ENCODE data around the gene STAB1.

The STAB1 gene, protein sequence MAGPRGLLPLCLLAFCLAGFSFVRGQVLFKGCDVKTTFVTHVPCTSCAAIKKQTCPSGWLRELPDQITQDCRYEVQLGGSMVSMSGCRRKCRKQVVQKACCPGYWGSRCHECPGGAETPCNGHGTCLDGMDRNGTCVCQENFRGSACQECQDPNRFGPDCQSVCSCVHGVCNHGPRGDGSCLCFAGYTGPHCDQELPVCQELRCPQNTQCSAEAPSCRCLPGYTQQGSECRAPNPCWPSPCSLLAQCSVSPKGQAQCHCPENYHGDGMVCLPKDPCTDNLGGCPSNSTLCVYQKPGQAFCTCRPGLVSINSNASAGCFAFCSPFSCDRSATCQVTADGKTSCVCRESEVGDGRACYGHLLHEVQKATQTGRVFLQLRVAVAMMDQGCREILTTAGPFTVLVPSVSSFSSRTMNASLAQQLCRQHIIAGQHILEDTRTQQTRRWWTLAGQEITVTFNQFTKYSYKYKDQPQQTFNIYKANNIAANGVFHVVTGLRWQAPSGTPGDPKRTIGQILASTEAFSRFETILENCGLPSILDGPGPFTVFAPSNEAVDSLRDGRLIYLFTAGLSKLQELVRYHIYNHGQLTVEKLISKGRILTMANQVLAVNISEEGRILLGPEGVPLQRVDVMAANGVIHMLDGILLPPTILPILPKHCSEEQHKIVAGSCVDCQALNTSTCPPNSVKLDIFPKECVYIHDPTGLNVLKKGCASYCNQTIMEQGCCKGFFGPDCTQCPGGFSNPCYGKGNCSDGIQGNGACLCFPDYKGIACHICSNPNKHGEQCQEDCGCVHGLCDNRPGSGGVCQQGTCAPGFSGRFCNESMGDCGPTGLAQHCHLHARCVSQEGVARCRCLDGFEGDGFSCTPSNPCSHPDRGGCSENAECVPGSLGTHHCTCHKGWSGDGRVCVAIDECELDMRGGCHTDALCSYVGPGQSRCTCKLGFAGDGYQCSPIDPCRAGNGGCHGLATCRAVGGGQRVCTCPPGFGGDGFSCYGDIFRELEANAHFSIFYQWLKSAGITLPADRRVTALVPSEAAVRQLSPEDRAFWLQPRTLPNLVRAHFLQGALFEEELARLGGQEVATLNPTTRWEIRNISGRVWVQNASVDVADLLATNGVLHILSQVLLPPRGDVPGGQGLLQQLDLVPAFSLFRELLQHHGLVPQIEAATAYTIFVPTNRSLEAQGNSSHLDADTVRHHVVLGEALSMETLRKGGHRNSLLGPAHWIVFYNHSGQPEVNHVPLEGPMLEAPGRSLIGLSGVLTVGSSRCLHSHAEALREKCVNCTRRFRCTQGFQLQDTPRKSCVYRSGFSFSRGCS (N-terminal part only)

DNA sequence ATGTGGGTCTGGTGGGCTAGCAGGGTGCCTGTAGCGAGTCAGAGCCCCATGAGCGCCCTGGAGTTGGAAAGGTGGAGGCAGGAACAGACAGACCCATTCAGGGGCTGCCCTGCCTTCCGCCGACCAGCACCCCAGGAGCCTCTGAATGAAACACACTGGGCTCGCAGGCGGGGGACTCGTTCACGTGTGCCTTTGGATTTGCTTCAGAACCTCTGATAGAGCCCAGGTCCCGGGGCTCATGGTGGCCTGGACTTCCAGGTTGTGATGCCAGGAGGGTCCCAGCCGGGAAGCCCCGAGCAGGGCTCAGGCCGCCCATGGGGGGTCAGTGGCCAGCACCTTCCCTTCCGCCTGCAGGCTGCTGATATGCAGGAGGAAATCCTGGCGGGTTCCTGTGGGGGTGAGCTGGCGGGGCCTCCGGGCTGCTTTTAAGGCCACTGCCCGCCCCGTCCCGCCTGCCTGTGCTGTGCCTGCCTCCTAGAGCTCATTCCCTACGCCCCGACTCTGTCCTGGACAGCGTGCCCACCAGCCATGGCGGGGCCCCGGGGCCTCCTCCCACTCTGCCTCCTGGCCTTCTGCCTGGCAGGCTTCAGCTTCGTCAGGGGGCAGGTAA lies at the start of gene STAB1:
Gene STAB1 (plus strand): TSS at position 453 of the 610 bp plus-strand sequence. CDS start 76 bp downstream, at position 529.
- no peak for DNase-seq (ENCODE audit: low spot score)

DNA sequence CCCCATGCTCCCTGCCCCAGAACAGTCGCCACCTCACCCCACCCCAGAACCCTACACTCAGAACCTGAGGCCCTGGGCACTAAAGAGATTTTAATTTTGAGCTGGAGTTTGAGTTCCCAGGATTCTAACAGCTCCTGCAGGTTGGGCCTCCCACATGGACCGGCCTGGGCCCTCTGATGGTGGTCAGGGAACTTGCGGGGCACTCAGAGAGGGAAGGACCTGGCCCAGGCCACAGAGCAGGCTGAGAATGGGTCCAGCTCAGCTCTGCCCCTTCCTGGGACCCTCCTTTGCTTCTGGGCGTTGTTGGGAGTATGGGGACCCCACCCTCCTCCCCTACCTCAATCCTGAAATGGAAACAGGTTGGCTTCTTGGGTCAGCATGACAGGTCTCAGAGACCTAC lies 49.1 kb upstream of the STAB1 start:
- DNase-seq (ENCODE audit: low spot score): no peak

DNA sequence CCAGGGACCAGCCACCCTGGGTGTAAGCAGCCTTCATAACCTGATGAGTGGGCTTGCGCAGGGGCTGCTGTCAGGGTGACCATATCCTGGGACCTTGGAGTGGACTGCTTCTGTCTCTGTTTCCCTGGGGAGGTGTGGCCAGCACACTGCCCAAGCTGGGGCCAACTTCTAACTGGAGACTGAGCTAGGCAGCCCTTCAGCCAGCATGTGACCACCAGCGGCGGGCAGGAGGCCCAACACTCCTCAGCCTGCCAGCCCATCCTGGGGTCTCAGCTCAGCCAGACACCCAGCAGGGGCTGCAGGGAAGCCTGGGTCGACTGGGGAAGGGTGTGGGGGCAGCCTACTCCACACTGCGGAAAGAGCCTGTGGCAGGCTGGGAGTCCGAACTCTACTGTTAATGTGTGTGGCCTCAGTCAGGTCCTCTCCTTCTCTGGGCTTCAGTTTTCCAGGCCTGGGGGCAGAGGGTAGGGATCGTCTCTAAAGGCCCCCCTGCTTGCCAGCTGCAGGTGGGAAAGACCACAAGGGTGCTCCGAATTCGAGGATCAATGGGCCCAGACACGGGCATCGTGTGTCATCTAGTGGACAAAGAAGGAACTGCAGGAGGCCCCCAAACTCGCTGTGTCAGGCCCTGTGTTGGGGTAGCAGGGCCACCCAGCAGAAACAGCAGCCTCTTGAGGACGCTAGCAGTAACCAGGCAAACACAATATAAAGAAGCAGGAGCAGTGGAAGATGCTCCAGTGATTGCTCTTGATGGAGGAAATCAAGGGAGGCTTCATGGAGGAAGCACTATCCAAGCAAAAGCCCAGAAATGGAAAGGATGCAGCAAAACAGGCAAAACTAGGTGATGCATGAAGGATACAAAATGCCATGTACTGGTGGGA lies 48.3 kb upstream of the STAB1 start:
- peak; percentile 81 for DNase-seq (ENCODE audit: low spot score)

DNA sequence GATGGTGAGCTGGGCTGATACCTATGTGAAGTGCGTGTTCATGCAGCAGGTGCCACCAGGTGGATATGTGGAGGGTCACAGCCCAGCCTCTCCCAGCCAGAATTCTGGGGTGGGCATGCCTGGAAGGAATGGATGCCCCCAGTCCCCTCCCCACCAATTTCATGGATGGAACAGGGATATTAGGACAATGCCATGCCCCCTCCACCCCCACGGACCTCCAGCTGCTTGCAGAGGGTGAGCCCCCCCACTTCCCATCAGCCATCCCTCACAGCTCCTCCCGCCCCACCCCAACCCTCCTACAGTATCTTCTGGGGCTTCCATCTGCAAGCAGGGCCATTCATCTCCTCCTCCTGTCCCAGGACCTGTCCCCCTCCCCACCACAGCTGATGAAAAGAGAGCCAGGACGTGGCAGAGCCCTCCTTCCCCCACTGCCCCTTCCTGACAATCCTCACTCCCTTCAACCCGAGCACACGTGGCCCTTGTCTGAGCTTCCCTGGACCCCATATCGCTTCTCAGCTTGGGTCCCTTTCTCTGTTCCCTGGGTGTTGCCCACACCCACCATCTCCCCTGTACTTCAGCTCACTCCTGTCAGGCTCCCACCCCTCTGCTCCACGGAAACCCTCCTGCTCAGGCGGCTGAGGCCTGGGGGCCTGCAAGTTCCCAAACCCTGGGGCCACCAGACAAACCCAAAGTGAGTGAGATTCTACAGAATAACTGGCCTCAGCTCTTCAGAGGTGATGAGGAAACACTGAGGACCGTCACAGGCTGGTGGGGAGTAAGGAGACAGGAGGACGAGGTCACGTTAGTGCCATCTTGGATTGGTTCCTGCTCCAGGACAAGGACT lies 47.4 kb upstream of the STAB1 start:
- no peak for DNase-seq (ENCODE audit: low spot score)

DNA sequence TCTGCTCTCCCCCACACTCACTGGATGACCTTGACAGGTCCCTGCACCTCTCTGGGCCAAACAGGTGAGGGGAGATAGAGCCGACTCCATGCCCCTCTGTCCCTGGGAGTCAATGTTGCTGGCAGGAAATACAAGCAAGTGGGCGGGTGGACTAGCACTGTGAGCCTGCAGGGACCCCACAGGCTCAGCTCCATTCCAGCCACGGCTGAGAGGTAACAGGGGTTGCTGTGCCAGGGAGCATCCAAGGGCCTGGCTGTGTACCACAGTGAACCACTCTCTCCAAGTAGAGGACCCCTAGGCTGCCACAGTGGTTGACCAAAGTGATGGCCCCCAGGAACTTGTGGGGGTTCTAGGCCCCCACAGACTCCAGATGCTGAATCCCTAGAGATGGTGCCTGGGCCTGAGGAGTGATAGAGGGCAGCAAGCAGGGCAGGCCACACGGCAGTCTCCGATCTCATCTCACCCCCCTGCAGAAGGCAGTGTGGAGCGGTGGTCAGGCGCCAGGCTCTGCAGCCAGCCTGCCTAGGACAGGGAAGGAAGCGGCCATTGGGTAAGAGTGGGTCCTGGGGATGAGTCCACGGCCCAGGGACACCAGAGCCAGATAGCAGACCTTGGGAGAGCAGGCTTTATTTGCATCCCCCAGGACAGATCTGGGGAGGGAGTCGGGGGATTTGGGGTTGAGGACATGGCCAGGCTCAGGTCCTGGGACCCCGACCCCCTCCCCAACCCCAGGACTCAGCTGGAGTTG lies 44.5 kb upstream of the STAB1 start:
- no peak for DNase-seq (ENCODE audit: low spot score)

DNA sequence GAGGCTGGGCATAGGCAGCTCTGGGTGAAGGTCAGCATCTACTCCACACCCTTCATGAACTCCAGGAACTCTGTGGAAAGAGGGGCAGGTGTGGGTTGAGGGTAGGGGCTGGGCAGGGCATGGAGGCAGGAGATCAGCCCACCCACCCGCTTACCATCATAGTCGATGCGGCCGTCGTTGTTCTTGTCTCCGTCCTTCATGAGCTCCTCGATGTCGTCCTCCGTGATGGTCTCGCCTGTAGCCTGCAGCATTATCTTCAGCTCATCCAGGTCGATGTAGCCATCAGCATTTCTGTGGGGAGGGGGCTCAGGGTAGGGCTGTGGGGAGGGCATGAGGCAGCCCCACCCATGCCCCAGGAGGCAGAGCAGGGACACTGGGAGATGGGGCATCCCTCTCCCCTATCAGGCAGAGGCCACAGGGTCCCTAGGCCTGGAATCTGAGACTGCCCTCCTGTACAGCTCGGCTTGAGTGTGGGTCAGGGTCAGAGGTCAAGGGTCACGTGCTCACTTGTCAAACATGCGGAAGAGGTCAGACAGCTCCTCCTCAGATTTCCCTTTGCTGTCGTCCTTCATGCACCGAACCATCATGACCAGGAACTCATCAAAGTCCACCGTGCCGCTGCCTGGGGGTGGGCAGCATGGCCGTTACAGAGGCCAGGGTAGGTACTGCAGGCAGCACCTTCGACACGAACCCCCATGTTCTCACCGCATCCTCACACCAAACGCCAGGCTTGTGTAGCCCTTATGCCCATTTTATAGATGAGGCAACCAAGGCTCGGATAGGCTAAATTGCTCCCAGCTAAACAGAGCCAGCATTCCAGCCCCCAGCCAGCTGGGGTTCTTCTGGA lies 43.7 kb upstream of the STAB1 start:
- DNase-seq (ENCODE audit: low spot score): no peak

DNA sequence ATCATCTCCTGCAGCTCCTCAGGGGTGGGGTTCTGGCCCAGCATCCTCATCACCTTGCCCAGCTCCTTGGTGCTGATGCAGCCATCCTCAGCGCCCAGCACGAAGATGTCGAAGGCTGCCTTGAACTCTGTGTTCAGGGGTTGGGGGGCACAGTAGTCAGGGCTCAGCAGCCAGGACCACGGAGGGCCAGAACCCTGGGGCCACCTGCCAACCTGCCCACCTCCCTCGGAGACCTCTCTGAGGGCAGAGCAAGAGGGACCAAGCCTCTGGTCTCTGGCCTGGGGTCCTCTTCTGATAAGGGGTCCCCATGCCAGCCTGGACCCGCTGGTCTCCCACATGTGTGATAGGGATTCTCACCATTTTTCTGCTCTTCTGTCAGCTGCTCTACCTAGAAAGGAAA lies 43.0 kb upstream of the STAB1 start:
- DNase-seq (ENCODE audit: low spot score): no peak

DNA sequence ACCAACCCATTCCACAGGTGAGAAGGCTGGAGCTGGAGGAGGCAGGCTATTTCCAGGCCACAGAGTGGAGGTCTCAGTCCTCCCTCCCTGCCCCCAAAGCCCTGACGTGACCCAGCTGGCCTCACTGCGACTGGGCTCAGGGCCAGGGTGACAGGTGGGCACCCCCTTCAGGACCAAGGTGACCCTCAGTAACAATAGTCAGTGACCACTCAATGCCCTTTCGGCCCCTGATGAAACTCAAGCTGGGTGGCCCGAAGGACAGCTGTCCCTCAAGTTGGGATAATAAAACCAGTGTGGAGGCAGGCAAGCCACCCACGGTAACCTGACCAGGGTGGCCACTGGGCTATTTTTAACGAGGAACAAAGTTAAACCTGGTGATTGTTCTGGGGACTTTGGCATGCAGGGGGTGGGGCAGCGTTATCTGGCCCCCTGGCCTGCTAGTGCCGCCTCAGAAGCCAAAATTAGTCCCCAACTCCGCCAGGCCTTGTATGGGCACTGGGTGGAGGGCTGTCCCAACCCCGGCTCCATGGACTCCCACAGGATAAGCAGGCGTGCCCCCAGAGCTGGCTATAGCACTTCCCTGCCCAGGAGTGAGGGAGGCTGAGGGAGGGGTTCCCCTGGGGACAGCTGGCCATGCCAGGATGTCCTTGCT lies 42.4 kb upstream of the STAB1 start:
- no peak for DNase-seq (ENCODE audit: low spot score)

DNA sequence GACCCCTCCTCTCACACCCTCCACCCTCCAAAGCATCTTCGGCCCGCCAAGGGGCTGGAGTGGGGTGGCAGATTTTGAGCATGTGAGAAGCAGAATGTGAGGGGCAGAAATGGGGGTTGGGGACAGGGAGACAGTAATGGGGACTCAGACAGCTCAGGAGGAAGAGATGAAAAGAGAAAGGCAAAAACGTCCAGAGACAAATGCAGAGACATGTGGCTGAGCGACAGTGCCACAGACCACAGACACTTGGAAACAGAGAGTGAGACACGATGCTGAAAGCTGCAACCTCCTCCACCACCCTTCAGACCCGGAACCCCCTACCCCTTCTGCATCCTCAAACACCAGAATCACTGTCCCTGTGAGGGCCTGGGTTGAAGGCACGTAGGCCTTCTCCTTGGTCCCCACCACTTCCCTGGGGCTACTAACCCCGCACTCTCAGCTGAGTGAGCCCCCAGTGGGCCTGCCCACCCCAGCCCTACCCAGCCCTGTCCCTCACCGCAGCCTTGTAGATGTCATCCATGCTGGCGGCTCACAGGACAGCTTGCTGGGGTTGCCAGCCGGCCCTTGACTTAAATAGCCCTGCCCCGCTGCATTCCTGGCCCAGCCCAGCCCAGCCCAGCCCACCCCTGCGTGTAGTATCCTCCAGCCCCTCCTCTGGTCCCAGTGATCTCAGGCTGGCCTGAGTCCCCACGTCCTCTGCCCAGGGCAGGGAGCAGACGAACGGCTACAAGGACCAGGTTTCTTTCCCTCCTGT lies 41.5 kb upstream of the STAB1 start, which contains the start of gene TNNC1:
Gene TNNC1 (minus strand): TSS at position 546 of the 754 bp plus-strand sequence. CDS start 26 bp downstream, at position 520.
- DNase-seq (ENCODE audit: low spot score): no peak

DNA sequence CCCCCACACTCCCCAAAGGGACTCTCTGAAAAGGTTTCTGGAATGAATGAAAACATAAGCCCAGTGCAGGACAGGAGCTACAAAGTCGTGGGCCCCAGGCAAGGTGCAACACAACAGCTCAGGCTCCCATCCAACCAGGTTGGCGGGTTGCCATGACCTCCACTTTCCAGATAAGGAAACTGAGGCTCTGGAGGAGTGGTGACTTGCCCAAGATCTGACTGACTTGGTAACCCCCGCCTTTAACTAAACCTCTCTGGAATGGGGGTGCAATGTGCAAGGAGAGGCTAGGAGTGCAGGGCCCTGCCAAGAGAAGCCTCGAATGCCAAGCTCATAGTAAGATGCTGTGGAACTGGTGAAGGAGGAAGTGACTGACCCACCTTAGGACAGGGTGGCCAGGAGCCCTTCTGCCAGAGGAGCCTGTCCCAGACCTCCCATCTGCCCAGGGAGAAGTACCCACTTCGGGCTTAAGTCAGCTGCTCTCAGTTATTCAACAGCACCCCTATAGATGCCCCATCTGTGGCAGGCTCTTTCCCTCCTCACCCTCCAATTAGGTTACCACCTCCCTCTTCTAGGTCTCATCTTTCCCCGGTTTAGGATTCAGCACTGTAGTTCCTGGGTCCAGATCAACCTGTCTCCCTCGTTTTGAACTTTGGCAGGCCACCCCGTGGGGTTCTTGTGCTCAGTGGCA lies 40.7 kb upstream of the STAB1 start:
- no peak for DNase-seq (ENCODE audit: low spot score)

DNA sequence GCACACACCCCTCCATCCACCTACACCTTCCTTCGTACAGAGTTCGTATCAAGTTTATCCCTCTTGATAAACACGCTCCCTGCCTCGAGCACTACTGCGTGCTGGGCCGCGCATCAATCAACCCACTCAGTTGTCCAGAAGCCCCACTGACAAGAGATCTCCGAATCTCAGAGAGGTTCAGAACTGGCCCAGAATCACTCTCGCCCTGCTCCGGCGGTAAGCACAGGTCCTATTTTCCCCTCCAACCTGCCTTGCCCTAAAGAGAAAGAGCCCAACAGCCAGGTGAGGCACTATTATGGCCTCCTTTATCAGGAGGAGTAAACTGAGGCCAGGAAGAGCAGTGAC lies 40.2 kb upstream of the STAB1 start:
- DNase-seq (ENCODE audit: low spot score): no peak

DNA sequence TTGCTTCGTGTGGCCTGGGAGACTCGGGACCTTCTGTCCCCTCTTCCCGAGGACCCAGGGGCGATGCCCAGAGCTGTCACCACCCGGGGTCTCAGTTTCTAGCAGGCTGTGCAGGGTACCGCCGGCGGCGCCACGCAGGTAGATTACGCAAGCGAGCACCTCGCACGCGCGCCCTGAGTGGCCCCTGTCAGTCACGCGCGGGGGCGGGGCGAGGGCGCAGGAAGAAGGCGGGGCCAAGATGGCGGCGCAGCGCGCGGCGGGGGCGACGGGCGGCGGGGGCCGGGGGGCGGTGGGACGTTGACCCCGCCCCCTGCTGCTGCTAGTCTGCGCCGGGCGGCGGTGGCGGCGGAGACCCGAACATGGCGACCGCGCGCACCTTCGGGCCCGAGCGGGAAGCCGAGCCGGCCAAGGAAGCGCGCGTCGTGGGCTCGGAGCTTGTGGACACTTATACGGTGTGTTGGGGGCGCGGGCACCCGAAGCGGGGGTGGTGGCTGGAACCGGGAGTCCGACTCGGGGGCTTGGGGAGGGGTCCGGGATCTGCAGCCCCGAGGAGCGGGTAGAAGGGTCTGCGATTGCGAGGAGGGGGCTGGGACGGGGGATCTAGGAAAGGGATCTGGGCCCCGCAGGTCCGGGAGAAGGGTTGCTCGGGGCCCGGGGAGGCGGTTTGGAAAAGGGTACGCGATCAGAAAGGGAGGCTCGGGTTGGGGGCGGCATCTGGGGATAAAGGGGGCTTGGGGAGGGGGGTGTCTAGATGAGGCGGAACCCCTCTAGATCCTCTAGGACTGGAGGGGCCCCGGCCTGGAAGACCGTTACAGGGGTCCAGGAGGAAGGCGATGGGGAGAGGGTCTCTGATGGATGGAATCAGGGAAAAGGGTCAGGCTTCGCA lies 39.6 kb upstream of the STAB1 start, which contains the start of gene NISCH:
Gene NISCH (plus strand): TSS at position 322 of the 886 bp plus-strand sequence. CDS start 38 bp downstream, at position 360.
- DNase-seq (ENCODE audit: low spot score): peak; percentile 96

DNA sequence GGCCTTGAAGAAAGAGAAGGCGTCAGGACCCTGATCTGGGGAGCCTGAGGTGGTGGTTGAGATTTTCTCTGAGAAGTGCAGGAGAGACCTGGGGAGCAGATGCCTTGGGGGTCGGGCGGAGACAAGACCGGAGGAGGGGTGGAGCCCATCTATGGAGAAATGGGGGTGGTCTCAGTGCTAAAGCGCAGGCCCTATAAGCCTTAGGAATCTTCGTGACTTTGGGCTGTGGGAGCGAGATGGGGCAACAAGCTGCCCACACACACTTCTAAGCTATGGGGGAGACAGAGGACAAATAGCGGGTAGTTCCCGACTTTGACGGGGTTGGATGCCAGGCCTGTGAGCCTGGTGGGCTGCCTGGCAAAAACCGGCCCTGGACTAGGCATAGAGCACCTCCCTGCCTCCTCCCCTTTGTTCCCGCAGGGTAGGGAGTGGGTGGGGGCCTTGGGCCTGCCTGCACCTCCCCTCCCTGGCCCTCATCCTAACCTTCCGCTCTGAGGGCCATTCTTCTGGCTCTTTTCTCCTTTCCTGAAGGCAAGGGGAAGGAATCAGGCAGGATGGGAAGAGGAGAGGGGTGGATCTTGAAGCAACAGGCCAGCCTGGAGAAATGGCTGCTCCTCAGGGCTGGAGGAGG lies 38.9 kb upstream of the STAB1 start:
- DNase-seq (ENCODE audit: low spot score): no peak

DNA sequence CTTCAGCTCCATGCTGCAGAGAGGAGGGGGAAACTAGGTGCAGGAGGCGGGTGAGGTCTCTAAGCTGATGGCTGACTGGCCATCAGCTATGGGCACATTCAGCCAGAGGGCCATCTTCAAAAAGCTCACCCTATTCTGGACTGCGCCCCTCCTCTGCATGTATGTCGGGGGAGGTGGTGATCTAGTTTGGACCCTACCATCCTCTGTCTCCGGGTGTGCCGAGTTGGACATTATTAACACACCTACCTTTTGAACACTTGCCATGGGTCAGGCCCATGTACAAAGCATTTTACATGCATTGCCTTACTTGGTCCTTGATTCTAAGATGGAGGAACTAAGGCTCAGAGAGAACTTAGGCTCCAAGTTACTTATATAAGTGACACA lies 38.3 kb upstream of the STAB1 start:
- no peak for DNase-seq (ENCODE audit: low spot score)
